ENCODE results near the gene WDR55. TPM values are rescaled to one million over a fixed set of nuclear protein-coding genes. Genes with fewer than 3 reads are reported as not detected.
A peak's percentile ranks its signal among the peaks of the same experiment; 100 is the strongest.
"Not testable (repeated sequence)": the region's sequence is repeated elsewhere in the genome, so short reads cannot be mapped to it uniquely, and the experiment has no call there.

The WDR55 gene
- total RNA-seq, 3 donors from 2014 or later (not counting 1 experiment from before 2014, with no cell fraction given) = 42.3 to 45.1 (median 43.3) TPM

- H3K27ac ChIP-seq (ENCODE audit: low read length) = no peak overlapping the region
- Mint-ChIP-seq H3K4me3 (peak overlapping the region; percentile 65), H3K27ac (peak overlapping the region in 1 of 2 donors; percentile 74), H3K9me3 (no peaks in the 10 kb centered on the region), H3K36me3 (no peaks in the 10 kb centered on the region), H3K27me3 (ENCODE audit: low read depth in 2 of 2) (peaks cover 12 to 13% of the 10 kb centered on the region in 2 donors), H3K4me1 (peaks cover 8% of the 10 kb centered on the region in 2 donors)
- H3K4me3 ChIP-seq (ENCODE audit: low read length) = no peak overlapping the region
- no peak for TF ChIP-seq CTCF (IDR thresholded peaks at IDR 0.05)
- DNase-seq (no peak), ATAC-seq (no peak)
- intact Hi-C loops (cut with micrococcal nuclease) = no loop called here
- H3K4me1 ChIP-seq (ENCODE audit: control insufficient read depth, insufficient read depth, low read length) = no peaks in the 10 kb centered on the region
- no peaks in the 10 kb centered on the region for H3K9me3 ChIP-seq (ENCODE audit: control insufficient read depth, insufficient read depth, low read length)
- 78% methylated on average over 7 of the region's 7 CpGs for WGBS (ENCODE audit: insufficient coverage)
- no peaks in the 10 kb centered on the region for H3K36me3 ChIP-seq (ENCODE audit: control insufficient read depth, insufficient read depth, low read length)
- peaks cover 2% of the 10 kb centered on the region for H3K27me3 ChIP-seq (ENCODE audit: control insufficient read depth, insufficient read depth, low read length)
Observed at GRCh38 chr5:140718266-140718592, 53.5 kb downstream of the WDR55 start.

GRCh38 chr5:140720738-140721137 is 56.0 kb downstream of the WDR55 start:
- peaks cover 19 to 22% of the 10 kb centered on the region in 2 donors for H3K27me3 Mint-ChIP-seq (ENCODE audit: low read depth in 2 of 2)
- not testable (repeated sequence) for H3K4me3 Mint-ChIP-seq; H3K4me3 ChIP-seq (ENCODE audit: low read length); H3K27ac ChIP-seq (ENCODE audit: low read length); H3K27me3 ChIP-seq (ENCODE audit: control insufficient read depth, insufficient read depth, low read length); ATAC-seq; H3K27ac Mint-ChIP-seq; H3K36me3 ChIP-seq (ENCODE audit: control insufficient read depth, insufficient read depth, low read length); H3K9me3 Mint-ChIP-seq; H3K4me1 ChIP-seq (ENCODE audit: control insufficient read depth, insufficient read depth, low read length); H3K9me3 ChIP-seq (ENCODE audit: control insufficient read depth, insufficient read depth, low read length); H3K36me3 Mint-ChIP-seq; DNase-seq
- intact Hi-C loops (cut with micrococcal nuclease) = loop anchor here (1.0 kb wide), 1 partner anchor 347 kb away; no protein-coding TSS in a partner anchor
- peaks cover 11 to 12% of the 10 kb centered on the region in 2 donors for H3K4me1 Mint-ChIP-seq
- 55% methylated on average over 6 of the region's 6 CpGs for WGBS (ENCODE audit: insufficient coverage)

DNA sequence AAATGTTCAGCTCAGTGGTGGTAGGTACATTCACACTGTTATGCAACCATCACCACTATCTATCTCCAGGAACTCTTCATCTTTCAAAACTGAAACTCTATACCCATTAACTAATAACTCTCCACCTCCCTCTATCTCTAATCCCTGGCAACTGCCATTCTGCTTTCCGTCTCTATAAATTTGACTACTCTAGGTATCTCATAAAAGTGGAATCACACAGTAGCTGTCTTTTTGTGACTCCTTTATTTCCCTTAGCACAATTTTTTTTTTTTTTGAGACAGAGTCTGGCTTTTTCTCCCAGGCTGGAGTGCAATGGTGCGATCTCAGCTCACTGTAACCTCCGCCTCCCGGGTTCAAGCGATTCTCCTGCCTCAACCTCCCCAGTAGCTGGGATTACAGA is 56.7 kb downstream of the WDR55 start:
- Mint-ChIP-seq H3K27me3 (ENCODE audit: low read depth in 2 of 2) (peaks cover 22 to 23% of the 10 kb centered on the region in 2 donors), H3K4me1 (peaks cover 17% of the 10 kb centered on the region in 2 donors)
- H3K9me3 Mint-ChIP-seq; H3K36me3 Mint-ChIP-seq; H3K27me3 ChIP-seq (ENCODE audit: control insufficient read depth, insufficient read depth, low read length); H3K27ac Mint-ChIP-seq; H3K4me3 Mint-ChIP-seq; H3K9me3 ChIP-seq (ENCODE audit: control insufficient read depth, insufficient read depth, low read length); H3K36me3 ChIP-seq (ENCODE audit: control insufficient read depth, insufficient read depth, low read length); DNase-seq; H3K4me3 ChIP-seq (ENCODE audit: low read length); ATAC-seq; H3K4me1 ChIP-seq (ENCODE audit: control insufficient read depth, insufficient read depth, low read length); intact Hi-C loops (cut with micrococcal nuclease); H3K27ac ChIP-seq (ENCODE audit: low read length): not testable (repeated sequence)
- 84% methylated on average over 5 of the region's 5 CpGs for WGBS (ENCODE audit: insufficient coverage)

Other genes with a start within 250 kb of the WDR55 start
- 1 to 10 TPM; 5.8 to 9.4 (median 6.0) TPM for gene EIF4EBP3, start 117.2 kb upstream of the WDR55 start, total RNA-seq
- 10 to 100 TPM; 42.2 to 66.4 (median 59.4) TPM for gene SRA1, start 107.4 kb upstream of the WDR55 start, total RNA-seq
- 10 to 100 TPM; 44.0 to 44.9 (median 44.4) TPM for gene APBB3, start 100.3 kb upstream of the WDR55 start, total RNA-seq
- gene SLC35A4, start 100.1 kb upstream of the WDR55 start, total RNA-seq = 10 to 100 TPM; 63.1 to 76.1 (median 72.3) TPM
- 10 to 100 TPM in 1 of 3 donors, 1 to 10 TPM in 2; 1.4 to 15.9 (median 7.0) TPM for gene CD14, start 31.7 kb upstream of the WDR55 start, total RNA-seq
- 10 to 100 TPM; 17.9 to 19.5 (median 18.8) TPM for gene TMCO6, start 25.5 kb upstream of the WDR55 start, total RNA-seq
- 10 to 100 TPM; 41.0 to 48.3 (median 42.8) TPM for gene NDUFA2, start 17.3 kb upstream of the WDR55 start, total RNA-seq
- gene IK, start 17.1 kb upstream of the WDR55 start, total RNA-seq = 100 to 1,000 TPM; 144 to 204 (median 148) TPM
- gene DND1, start 8.7 kb downstream of the WDR55 start, total RNA-seq = 1 to 10 TPM in 2 of 3 donors, under 1 TPM in 1; 0.90 to 1.1 (median 1.1) TPM
- 10 to 100 TPM; 62.4 to 73.8 (median 68.3) TPM for gene HARS1, start 26.5 kb downstream of the WDR55 start, total RNA-seq
- gene HARS2, start 26.6 kb downstream of the WDR55 start, total RNA-seq = 10 to 100 TPM; 42.5 to 48.4 (median 45.6) TPM
- gene ZMAT2, start 35.5 kb downstream of the WDR55 start, total RNA-seq = 10 to 100 TPM; 47.0 to 50.4 (median 49.5) TPM
- gene PCDHA1, start 121.2 kb downstream of the WDR55 start, total RNA-seq = not detected
- gene PCDHA2, start 129.9 kb downstream of the WDR55 start, total RNA-seq = not detected
- gene PCDHA3, start 136.2 kb downstream of the WDR55 start, total RNA-seq = not detected
- not detected for gene PCDHA4, start 142.2 kb downstream of the WDR55 start, total RNA-seq
- gene PCDHA5, start 156.7 kb downstream of the WDR55 start, total RNA-seq = not detected
- not detected for gene PCDHA6, start 163.1 kb downstream of the WDR55 start, total RNA-seq
- not detected for gene PCDHA7, start 169.4 kb downstream of the WDR55 start, total RNA-seq
- not detected for gene PCDHA8, start 176.3 kb downstream of the WDR55 start, total RNA-seq
- not detected for gene PCDHA9, start 183.5 kb downstream of the WDR55 start, total RNA-seq
- not detected for gene PCDHA10, start 191.0 kb downstream of the WDR55 start, total RNA-seq
- gene PCDHA11, start 204.1 kb downstream of the WDR55 start, total RNA-seq = not detected
- gene PCDHA12, start 210.4 kb downstream of the WDR55 start, total RNA-seq = not detected
- not detected for gene PCDHA13, start 217.2 kb downstream of the WDR55 start, total RNA-seq

All from natural killer cell (primary cell).